Stomach (tissue), 9 donors: ENCODE results near the gene CAMK1. TPM values are rescaled to one million over a fixed set of nuclear protein-coding genes. Genes with fewer than 3 reads are reported as not detected.

Experiments used
- DNase-seq, 2 donors: peaks; one replicate each; pipeline versions ENCODE4 v3.0.0 to v3.0.0-alpha.2; 2013 to 2019
- H3K27ac ChIP-seq, 5 donors: fragments of 200-600 bp in 4 of 5; sonication (generic) in 4 of 5; one replicate each; pipeline ENCODE4 v1.5.1; 2013 to 2019; ENCODE audit warnings: mild to moderate bottlenecking in 1 of 5, moderate library complexity in 1 of 5
- H3K27me3 ChIP-seq, 3 donors: fragments of 200-600 bp; sonication (generic); one replicate each; pipeline ENCODE4 v1.5.1; 2017 to 2019; ENCODE audit warnings: mixed run types in 1 of 3
- H3K36me3 ChIP-seq, 4 donors: fragments of 200-600 bp; sonication (generic); 1 replicate in 3 of 4; 2 replicates in 1 of 4; pipeline ENCODE4 v1.5.1; 2016 to 2019
- H3K4me1 ChIP-seq, 4 donors: fragments of 200-600 bp; sonication (generic); one replicate each; pipeline ENCODE4 v1.5.1; 2016 to 2019
- H3K4me3 ChIP-seq, 4 donors: fragments of 200-600 bp; sonication (generic) in 3 of 4; one replicate each; pipeline ENCODE4 v1.5.1; 2016 to 2019; ENCODE audit warnings: mild to moderate bottlenecking in 1 of 4
- H3K9me3 ChIP-seq, 4 donors: fragments of 200-600 bp; sonication (generic); one replicate each; pipeline ENCODE4 v1.5.1; 2016 to 2019
- CTCF ChIP-seq, 7 experiments: fragments of 450-650 bp in 4 of 7; fragments of 200-600 bp in 3 of 7; sonication (generic) in 3 of 7; IDR thresholded peaks; one replicate each; pipeline ENCODE4 v1.5.1; 2016 to 2019; ENCODE audit warnings: antibody characterized with exemption in 7 of 7, control low read depth in 2 of 7, mild to moderate bottlenecking in 1 of 7
- EP300 ChIP-seq: sonication (generic); formaldehyde crosslinking; IDR thresholded peaks from one replicate; pipeline ENCODE4 v1.6.1; 2017; ENCODE audit warnings: antibody characterized with exemption
- POLR2A ChIP-seq, 4 donors: fragments of 450-650 bp; IDR thresholded peaks; one replicate each; pipeline ENCODE4 v1.6.1; 2016; ENCODE audit warnings: antibody characterized with exemption in 4 of 4, control low read depth in 2 of 4, mild to moderate bottlenecking in 1 of 4, moderate library complexity in 1 of 4
- POLR2AphosphoS5 ChIP-seq, 3 donors: sonication (generic); formaldehyde crosslinking; IDR thresholded peaks; one replicate each; pipeline ENCODE4 v1.6.1; 2016; ENCODE audit warnings: antibody characterized with exemption in 3 of 3
- WGBS, 5 donors: extraction: QIAGEN DNeasy Blood & Tissue Kit in 3 of 5; methylation state at CpG; one replicate each; pipeline versions ENCODE4 v1.1.5 to v1.1.7; 2013 to 2018; 5-methylcytosine and 5-hydroxymethylcytosine counted together
- intact Hi-C: fragments of 100-400 bp; cut with DNase I; formaldehyde crosslinking; loops from one replicate; pipeline ENCODE4 v1.15.1; 2023; ENCODE audit warnings: low total_unique reads
- polyA plus RNA-seq, 3 donors: library from polyadenylated mRNA; stranded (reverse); fragments of 200-250 nt; gene quantifications; one replicate each; pipeline ENCODE4 v1.2.3, GENCODE V29; 2013
- total RNA-seq, 5 donors: library from RNA; depleted of rRNA; stranded (reverse); fragments of >200 nt; gene quantifications; one replicate each; pipeline versions ENCODE4 v1.1.0 to v1.2.3, GENCODE V29; 2014 to 2016
- donor health status: healthy with polysubstance abuse.
- donor health status: Bipolar disorder and iron deficiency.
- donor health status: healthy.

Gene CAMK1
- total and polyA plus RNA-seq, 8 donors, result 14.3 to 61.1 (median 25.3) TPM

- H3K36me3 ChIP-seq, result peaks cover 29 to 66% (median 58%) of the 10 kb centered on the region in 4 donors
- no peaks in the 10 kb centered on the region for H3K9me3 ChIP-seq
- peak overlapping the region in 2 of 4 donors; percentile 82 to 89 for H3K4me3 ChIP-seq
- TF ChIP-seq POLR2A (IDR thresholded peaks at IDR 0.05), result no peak
- no peak for TF ChIP-seq CTCF (IDR thresholded peaks at IDR 0.05)
- TF ChIP-seq EP300, result no peak
- no peak for TF ChIP-seq POLR2AphosphoS5 (IDR thresholded peaks at IDR 0.05)
- H3K27ac ChIP-seq, result peak overlapping the region in 4 of 5 donors; percentile 96 to 99 (median 98)
- H3K4me1 ChIP-seq, result peaks cover 18 to 49% (median 41%) of the 10 kb centered on the region in 4 donors
- no peaks in the 10 kb centered on the region for H3K27me3 ChIP-seq
- no peak for DNase-seq
- intact Hi-C loops, result no loop called here
- 87 to 93% (median 89%) methylated on average over 11 of the region's 11 CpGs for WGBS, 5 donors
These were observed 21.4 kb upstream of the CAMK1 start for GRCh38 chr3:9791127-9791526.

- no peak overlapping the region for H3K27ac ChIP-seq
- H3K36me3 ChIP-seq, result peaks cover 40 to 82% (median 80%) of the 10 kb centered on the region in 4 donors
- no peaks in the 10 kb centered on the region for H3K27me3 ChIP-seq
- DNase-seq, result no peak
- intact Hi-C loops, result no loop called here
- TF ChIP-seq POLR2A (IDR thresholded peaks at IDR 0.05) (no peak), CTCF (IDR thresholded peaks at IDR 0.05) (no peak), EP300 (no peak), POLR2AphosphoS5 (IDR thresholded peaks at IDR 0.05) (no peak)
- H3K4me1 ChIP-seq, result peaks cover 8 to 21% (median 17%) of the 10 kb centered on the region in 4 donors
- WGBS, 5 donors, result 86 to 92% (median 87%) methylated on average over 6 of the region's 6 CpGs
- H3K9me3 ChIP-seq, result no peaks in the 10 kb centered on the region
- H3K4me3 ChIP-seq, result no peak overlapping the region
These were observed 18.0 kb upstream of the CAMK1 start for GRCh38 chr3:9787714-9788113.

- Histone ChIP-seq H3K4me3 (no peak overlapping the region), H3K27ac (no peak overlapping the region), H3K27me3 (no peaks in the 10 kb centered on the region), H3K36me3 (peaks cover 45 to 89% (median 87%) of the 10 kb centered on the region in 4 donors), H3K4me1 (peaks cover 8 to 20% (median 17%) of the 10 kb centered on the region in 4 donors), H3K9me3 (no peaks in the 10 kb centered on the region)
- 88 to 94% (median 92%) methylated on average over 13 of the region's 13 CpGs for WGBS, 5 donors
- intact Hi-C loops, result no loop called here
- TF ChIP-seq POLR2AphosphoS5 (IDR thresholded peaks at IDR 0.05), result no peak
- TF ChIP-seq POLR2A (IDR thresholded peaks at IDR 0.05), result no peak
- TF ChIP-seq CTCF (IDR thresholded peaks at IDR 0.05), result peak in 1 of 7 experiments; percentile 14
- no peak for TF ChIP-seq EP300
- DNase-seq, result no peak
These were observed 17.3 kb upstream of the CAMK1 start for GRCh38 chr3:9786825-9787669.

- Histone ChIP-seq H3K36me3 (peaks cover 50 to 97% (median 95%) of the 10 kb centered on the region in 4 donors), H3K27ac (no peak overlapping the region), H3K27me3 (no peaks in the 10 kb centered on the region), H3K4me3 (no peak overlapping the region), H3K4me1 (peaks cover 3 to 14% (median 10%) of the 10 kb centered on the region in 4 donors), H3K9me3 (no peaks in the 10 kb centered on the region)
- WGBS, 5 donors, result 87 to 95% (median 91%) methylated on average over 5 to 7 of the region's 7 CpGs
- TF ChIP-seq EP300, result no peak
- no peak for TF ChIP-seq POLR2A (IDR thresholded peaks at IDR 0.05)
- no peak for TF ChIP-seq POLR2AphosphoS5 (IDR thresholded peaks at IDR 0.05)
- TF ChIP-seq CTCF (IDR thresholded peaks at IDR 0.05), result no peak
- intact Hi-C loops, result no loop called here
- DNase-seq, result no peak
These were observed 16.5 kb upstream of the CAMK1 start for GRCh38 chr3:9786209-9786739.
